Panc1 (cell line): ENCODE data around the gene SCAF8. TPM values are rescaled to one million over a fixed set of nuclear protein-coding genes. Genes with fewer than 3 reads are reported as not detected.

Source experiments
- ATAC-seq: fragments of 200-7000 bp; cut with Tn5 transposase; 2 replicates; pipeline ENCODE4 v1.9.1; 2020; ENCODE audit warnings: mild to moderate bottlenecking, moderate library complexity
- BruUV-seq: library from RNA; stranded (reverse); fragments of 400-500 nt; replicated peaks from 2 replicates; lab custom pipeline; 2021; lab: Mats Ljungman, UMichigan
- CTCF ChIA-PET: fragments of 300-600 bp; sonication (Branson Sonifier 250); formaldehyde crosslinking; loops from one replicate; lab custom pipeline; 2022; ENCODE audit warnings: antibody characterized with exemption; lab: Charles Lee
- POLR2A ChIA-PET: fragments of 300-600 bp; sonication (Branson Sonifier 250); formaldehyde crosslinking; loops from one replicate; lab custom pipeline; 2022; ENCODE audit warnings: antibody characterized with exemption; lab: Charles Lee
- DNase-seq: peaks from one replicate; pipeline ENCODE4 v3.0.0-alpha.2; 2010; ENCODE audit warnings: low read depth, low spot score
- H3K27ac ChIP-seq: 2 replicates; pipeline ENCODE4 v1.5.1; 2011; ENCODE audit warnings: mild to moderate bottlenecking, low read length, inconsistent platforms
- H3K27me3 ChIP-seq: fragments of 200-500 bp; sonication (Bioruptor generic); 2 replicates; pipeline ENCODE4 v1.6.0; 2014; ENCODE audit warnings: low read length, inconsistent platforms; ENCODE audit not compliant: control insufficient read depth, insufficient read depth
- H3K36me3 ChIP-seq: fragments of 200-500 bp; sonication (Bioruptor generic); 2 replicates; pipeline ENCODE4 v1.5.1; 2014; ENCODE audit warnings: inconsistent platforms, mild to moderate bottlenecking, low read length, moderate library complexity; ENCODE audit not compliant: control insufficient read depth, insufficient read depth
- H3K4me1 ChIP-seq: 2 replicates; pipeline ENCODE4 v1.5.1; 2011; ENCODE audit warnings: inconsistent platforms, mild to moderate bottlenecking, low read length, moderate library complexity; ENCODE audit not compliant: control insufficient read depth, insufficient read depth
- H3K4me3 ChIP-seq, 2 experiments: 2 replicates each; pipeline ENCODE4 v1.5.1; 2011 to 2012; ENCODE audit warnings: low read depth in 2 of 2, low read length in 2 of 2, mild to moderate bottlenecking in 2 of 2, inconsistent platforms in 1 of 2, moderate library complexity in 1 of 2
- H3K9me3 ChIP-seq: fragments of 200-500 bp; sonication (Bioruptor generic); 2 replicates; pipeline ENCODE4 v1.5.1; 2014; ENCODE audit warnings: low read depth, mild to moderate bottlenecking, inconsistent platforms, low read length, moderate library complexity; ENCODE audit not compliant: control insufficient read depth, insufficient read depth
- CTCF ChIP-seq: fragments of 450-650 bp; IDR thresholded peaks from 2 replicates; pipeline ENCODE4 v1.5.1; 2017; ENCODE audit warnings: mild to moderate bottlenecking
- POLR2AphosphoS5 ChIP-seq: IDR thresholded peaks from 2 replicates; pipeline ENCODE4 v1.6.1; 2012; ENCODE audit warnings: mild to moderate bottlenecking, low read depth, low read length, moderate library complexity
- REST ChIP-seq, 2 experiments: IDR thresholded peaks; 2 replicates each; pipeline ENCODE4 v1.6.1; 2011 to 2012; ENCODE audit warnings: low read depth in 2 of 2, control low read depth in 1 of 2, low read length in 1 of 2, mild to moderate bottlenecking in 1 of 2, moderate library complexity in 1 of 2; ENCODE audit not compliant: insufficient read depth in 1 of 2
- SIN3A ChIP-seq: IDR thresholded peaks from 2 replicates; pipeline ENCODE4 v1.6.1; 2012; ENCODE audit warnings: low read depth, mild to moderate bottlenecking, low read length, moderate library complexity, borderline replicate concordance; ENCODE audit not compliant: insufficient read depth
- TCF7L2 ChIP-seq: IDR thresholded peaks from 2 replicates; pipeline ENCODE4 v1.6.1; 2011; ENCODE audit warnings: mild to moderate bottlenecking, low read depth, low read length, inconsistent platforms
- in situ Hi-C: cut with HindIII; loops from 2 replicates; pipeline ENCODE4 v1.10.0; 2016; ENCODE audit warnings: low sequenced_read_pairs, low pct_unique_long_range_greater_than_20kb
- intact Hi-C: fragments of 100-400 bp; cut with micrococcal nuclease; formaldehyde crosslinking; loops from one replicate; pipeline ENCODE4 v1.10.0; 2022; ENCODE audit not compliant: unreplicated experiment
- total RNA-seq: library from RNA; stranded (reverse); gene quantifications from one replicate; pipeline ENCODE4 v1.2.1, GENCODE V29; 2021; ENCODE audit not compliant: unreplicated experiment

SCAF8 gene
- total RNA-seq, 1 experiment from 2014 or later = 38.9 TPM

GRCh38 chr6:154868143-154868594 lies 135.0 kb downstream of the SCAF8 start:
- H3K27ac ChIP-seq = no peak overlapping the region
- H3K4me1 ChIP-seq = no peaks in the 10 kb centered on the region
- BruUV-seq = no TSS peak
- intact Hi-C loops (loop anchor here (5.0 to 10.0 kb wide), 2 partner anchors 304 to 397 kb away; partner anchors contain the start of gene CLDN20), in situ Hi-C loops (no loop called here)
- ChIA-PET POLR2A (no interaction called here), CTCF (interaction anchor here (0.6 to 0.9 kb wide), 11 partner anchors 9 to 380 kb away, joined by 3 to 10 read pairs (median 3); no protein-coding TSS in a partner anchor)
- H3K27me3 ChIP-seq = no peaks in the 10 kb centered on the region
- DNase-seq = peak; percentile 10
- H3K36me3 ChIP-seq = no peaks in the 10 kb centered on the region
- 0 out of 2 replicates have a peak, but pooled peaks have one; percentile 66 for ATAC-seq
- TF ChIP-seq CTCF (peak; percentile 75; the same call in 1 of the 2 replicates), REST (IDR thresholded peaks at IDR 0.05; ENCODE audit: insufficient read depth in 1 of 2, low read depth in 2 of 2, low read length in 1 of 2) (no peak)
- H3K9me3 ChIP-seq = no peaks in the 10 kb centered on the region
- H3K4me3 ChIP-seq = no peak overlapping the region

DNA sequence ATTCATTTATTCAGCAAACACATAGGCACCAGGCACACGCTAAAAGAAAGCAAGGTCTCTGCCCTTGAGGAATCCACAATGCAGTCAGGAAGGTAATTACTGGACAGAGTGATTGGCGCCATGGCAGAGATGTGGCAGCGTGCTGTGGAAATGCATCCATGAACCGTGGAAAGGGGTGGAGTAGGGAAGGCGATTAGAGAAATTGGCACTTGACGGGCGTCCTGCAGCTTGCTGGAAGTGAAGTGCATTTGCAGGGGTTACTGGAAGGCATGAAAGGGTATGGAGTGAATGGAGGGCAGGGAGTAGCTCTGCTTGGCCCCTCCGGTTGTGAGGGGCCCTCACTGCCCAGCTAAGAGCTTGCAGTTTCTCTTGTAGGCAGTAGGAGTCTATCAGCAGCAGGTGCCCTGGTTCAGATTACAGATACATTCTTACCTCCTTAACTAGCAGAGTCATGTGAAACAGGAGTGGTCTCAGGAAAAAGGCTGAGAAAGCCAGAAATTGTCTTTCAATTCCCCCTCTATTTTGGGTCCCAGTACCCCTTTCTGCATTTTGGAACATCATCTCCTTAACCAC lies 139.4 kb downstream of the SCAF8 start:
- ChIA-PET CTCF (no interaction called here), POLR2A (no interaction called here)
- no peak overlapping the region for H3K27ac ChIP-seq
- DNase-seq (no peak), ATAC-seq (no peak)
- TF ChIP-seq REST (IDR thresholded peaks at IDR 0.05; ENCODE audit: insufficient read depth in 1 of 2, low read depth in 2 of 2, low read length in 1 of 2) (no peak), SIN3A (no peak), CTCF (no peak), TCF7L2 (no peak), POLR2AphosphoS5 (no peak)
- intact Hi-C loops (no loop called here), in situ Hi-C loops (no loop called here)
- H3K27me3 ChIP-seq = no peaks in the 10 kb centered on the region
- no TSS peak for BruUV-seq
- H3K4me1 ChIP-seq = no peaks in the 10 kb centered on the region
- 0 out of 2 replicates have a peak, but pooled peaks cover 2% of the 10 kb centered on the region for H3K36me3 ChIP-seq
- H3K4me3 ChIP-seq = no peak overlapping the region
- no peaks in the 10 kb centered on the region for H3K9me3 ChIP-seq
